Right lobe of liver (tissue), 4 donors: ENCODE measurements around the gene DCHS2.

ENCODE experiments used
- CTCF ChIP-seq, 4 donors: fragments of 200-600 bp in 3 of 4; fragments of 450-650 bp in 1 of 4; IDR thresholded peaks; one replicate each; pipeline versions ENCODE4 v1.5.1 to v1.8.0; 2016 to 2022; ENCODE audit warnings: antibody characterized with exemption in 4 of 4, mild to moderate bottlenecking in 2 of 4
- POLR2A ChIP-seq: fragments of 450-650 bp; IDR thresholded peaks from one replicate; pipeline ENCODE4 v1.6.1; 2017; ENCODE audit warnings: antibody characterized with exemption, mild to moderate bottlenecking
- donor health status: DM: no; HTN: no; CAD: no.
- donor health status: DM: no; HTN: no; CAD: no.
- donor health status: DM: no; HTN: yes; CAD: no.

GRCh38 chr4:154528869-154529268 lies 37.3 kb upstream of the DCHS2 start:
- TF ChIP-seq POLR2A = no peak
- no peak for TF ChIP-seq CTCF (IDR thresholded peaks at IDR 0.05)
